ENCODE results near the gene ZCWPW2.

ZCWPW2 gene

GRCh38 chr3:28467414-28467813 is 118.9 kb downstream of the ZCWPW2 start:
- Mint-ChIP-seq H3K9me3 (peaks cover 65% of the 10 kb centered on the region), H3K4me1 (ENCODE audit: low read depth) (no peaks in the 10 kb centered on the region), H3K4me3 (no peak overlapping the region), H3K27me3 (no peaks in the 10 kb centered on the region), H3K36me3 (ENCODE audit: low read depth) (no peaks in the 10 kb centered on the region), H3K27ac (no peak overlapping the region)
- intact Hi-C loops (cut with micrococcal nuclease) = no loop called here

GRCh38 chr3:28476194-28476593 is 127.7 kb downstream of the ZCWPW2 start:
- no peaks in the 10 kb centered on the region for H3K27me3 Mint-ChIP-seq
- H3K9me3 Mint-ChIP-seq = peaks cover 17% of the 10 kb centered on the region
- H3K4me3 Mint-ChIP-seq = no peak overlapping the region
- no peak overlapping the region for H3K27ac Mint-ChIP-seq
- intact Hi-C loops (cut with micrococcal nuclease) = no loop called here
- H3K4me1 Mint-ChIP-seq (ENCODE audit: low read depth) = no peaks in the 10 kb centered on the region
- H3K36me3 Mint-ChIP-seq (ENCODE audit: low read depth) = no peaks in the 10 kb centered on the region

- H3K4me1 Mint-ChIP-seq (ENCODE audit: low read depth) = no peaks in the 10 kb centered on the region
- H3K9me3 Mint-ChIP-seq = peaks cover 12% of the 10 kb centered on the region
- no peak overlapping the region for H3K27ac Mint-ChIP-seq
- intact Hi-C loops (cut with micrococcal nuclease) = no loop called here
- no peak overlapping the region for H3K4me3 Mint-ChIP-seq
- H3K27me3 Mint-ChIP-seq = no peaks in the 10 kb centered on the region
- no peaks in the 10 kb centered on the region for H3K36me3 Mint-ChIP-seq (ENCODE audit: low read depth)
Measured at GRCh38 chr3:28476764-28477163, 128.2 kb downstream of the ZCWPW2 start.

- no peaks in the 10 kb centered on the region for H3K36me3 Mint-ChIP-seq (ENCODE audit: low read depth)
- no peaks in the 10 kb centered on the region for H3K27me3 Mint-ChIP-seq
- no peak overlapping the region for H3K4me3 Mint-ChIP-seq
- H3K9me3 Mint-ChIP-seq = peaks cover 59% of the 10 kb centered on the region
- no peak overlapping the region for H3K27ac Mint-ChIP-seq
- intact Hi-C loops (cut with micrococcal nuclease) = no loop called here
- no peaks in the 10 kb centered on the region for H3K4me1 Mint-ChIP-seq (ENCODE audit: low read depth)
Measured at GRCh38 chr3:28485164-28485563, 136.6 kb downstream of the ZCWPW2 start.

GRCh38 chr3:28495301-28495700 is 146.8 kb downstream of the ZCWPW2 start:
- Mint-ChIP-seq H3K4me1 (ENCODE audit: low read depth) (no peaks in the 10 kb centered on the region), H3K36me3 (ENCODE audit: low read depth) (no peaks in the 10 kb centered on the region), H3K9me3 (no peaks in the 10 kb centered on the region), H3K27ac (no peak overlapping the region), H3K4me3 (no peak overlapping the region), H3K27me3 (no peaks in the 10 kb centered on the region)
- intact Hi-C loops (cut with micrococcal nuclease) = no loop called here

- intact Hi-C loops (cut with micrococcal nuclease) = no loop called here
- H3K4me3 Mint-ChIP-seq = no peak overlapping the region
- H3K36me3 Mint-ChIP-seq (ENCODE audit: low read depth) = no peaks in the 10 kb centered on the region
- H3K27me3 Mint-ChIP-seq = no peaks in the 10 kb centered on the region
- no peak overlapping the region for H3K27ac Mint-ChIP-seq
- H3K4me1 Mint-ChIP-seq (ENCODE audit: low read depth) = no peaks in the 10 kb centered on the region
- H3K9me3 Mint-ChIP-seq = no peaks in the 10 kb centered on the region
Measured at GRCh38 chr3:28502397-28502937, 153.9 kb downstream of the ZCWPW2 start.

GRCh38 chr3:28504976-28505375 is 156.5 kb downstream of the ZCWPW2 start:
- H3K4me1 Mint-ChIP-seq (ENCODE audit: low read depth) = no peaks in the 10 kb centered on the region
- no peak overlapping the region for H3K27ac Mint-ChIP-seq
- peaks cover 7% of the 10 kb centered on the region for H3K9me3 Mint-ChIP-seq
- H3K4me3 Mint-ChIP-seq = no peak overlapping the region
- no peaks in the 10 kb centered on the region for H3K36me3 Mint-ChIP-seq (ENCODE audit: low read depth)
- H3K27me3 Mint-ChIP-seq = no peaks in the 10 kb centered on the region
- intact Hi-C loops (cut with micrococcal nuclease) = no loop called here

- H3K27me3 Mint-ChIP-seq = no peaks in the 10 kb centered on the region
- intact Hi-C loops (cut with micrococcal nuclease) = no loop called here
- H3K36me3 Mint-ChIP-seq (ENCODE audit: low read depth) = no peaks in the 10 kb centered on the region
- H3K27ac Mint-ChIP-seq = no peak overlapping the region
- H3K9me3 Mint-ChIP-seq = no peaks in the 10 kb centered on the region
- H3K4me3 Mint-ChIP-seq = no peak overlapping the region
- H3K4me1 Mint-ChIP-seq (ENCODE audit: low read depth) = no peaks in the 10 kb centered on the region
Measured at GRCh38 chr3:28521663-28522062, 173.1 kb downstream of the ZCWPW2 start.

GRCh38 chr3:28542351-28542750 is 193.8 kb downstream of the ZCWPW2 start:
- Mint-ChIP-seq H3K27ac (no peak overlapping the region), H3K4me3 (no peak overlapping the region), H3K27me3 (no peaks in the 10 kb centered on the region), H3K36me3 (ENCODE audit: low read depth) (no peaks in the 10 kb centered on the region), H3K4me1 (ENCODE audit: low read depth) (no peaks in the 10 kb centered on the region), H3K9me3 (peaks cover 58% of the 10 kb centered on the region)
- intact Hi-C loops (cut with micrococcal nuclease) = no loop called here

GRCh38 chr3:28544236-28544635 is 195.7 kb downstream of the ZCWPW2 start:
- intact Hi-C loops (cut with micrococcal nuclease) = no loop called here
- Mint-ChIP-seq H3K36me3 (ENCODE audit: low read depth) (no peaks in the 10 kb centered on the region), H3K27ac (no peak overlapping the region), H3K4me3 (no peak overlapping the region), H3K9me3 (peaks cover 62% of the 10 kb centered on the region), H3K27me3 (no peaks in the 10 kb centered on the region), H3K4me1 (ENCODE audit: low read depth) (no peaks in the 10 kb centered on the region)

- Mint-ChIP-seq H3K27me3 (no peaks in the 10 kb centered on the region), H3K36me3 (ENCODE audit: low read depth) (no peaks in the 10 kb centered on the region), H3K27ac (no peak overlapping the region), H3K4me3 (no peak overlapping the region), H3K9me3 (peaks cover 60% of the 10 kb centered on the region), H3K4me1 (ENCODE audit: low read depth) (no peaks in the 10 kb centered on the region)
- intact Hi-C loops (cut with micrococcal nuclease) = no loop called here
Measured at GRCh38 chr3:28544831-28545230, 196.3 kb downstream of the ZCWPW2 start.

- H3K36me3 Mint-ChIP-seq (ENCODE audit: low read depth) = no peaks in the 10 kb centered on the region
- H3K27ac Mint-ChIP-seq = no peak overlapping the region
- intact Hi-C loops (cut with micrococcal nuclease) = no loop called here
- H3K9me3 Mint-ChIP-seq = peaks cover 41% of the 10 kb centered on the region
- H3K27me3 Mint-ChIP-seq = no peaks in the 10 kb centered on the region
- H3K4me3 Mint-ChIP-seq = no peak overlapping the region
- no peaks in the 10 kb centered on the region for H3K4me1 Mint-ChIP-seq (ENCODE audit: low read depth)
Measured at GRCh38 chr3:28547677-28548076, 199.2 kb downstream of the ZCWPW2 start.

GRCh38 chr3:28553175-28553574 is 204.7 kb downstream of the ZCWPW2 start:
- Mint-ChIP-seq H3K27me3 (no peaks in the 10 kb centered on the region), H3K4me1 (ENCODE audit: low read depth) (no peaks in the 10 kb centered on the region), H3K4me3 (no peak overlapping the region), H3K27ac (no peak overlapping the region), H3K36me3 (ENCODE audit: low read depth) (no peaks in the 10 kb centered on the region), H3K9me3 (peaks cover 13% of the 10 kb centered on the region)
- intact Hi-C loops (cut with micrococcal nuclease) = no loop called here

GRCh38 chr3:28556195-28556594 is 207.7 kb downstream of the ZCWPW2 start:
- intact Hi-C loops (cut with micrococcal nuclease) = no loop called here

GRCh38 chr3:28564211-28564610 is 215.7 kb downstream of the ZCWPW2 start:
- peaks cover 17% of the 10 kb centered on the region for H3K9me3 Mint-ChIP-seq
- no peaks in the 10 kb centered on the region for H3K4me1 Mint-ChIP-seq (ENCODE audit: low read depth)
- no peaks in the 10 kb centered on the region for H3K27me3 Mint-ChIP-seq
- intact Hi-C loops (cut with micrococcal nuclease) = no loop called here
- no peak overlapping the region for H3K4me3 Mint-ChIP-seq
- no peaks in the 10 kb centered on the region for H3K36me3 Mint-ChIP-seq (ENCODE audit: low read depth)
- H3K27ac Mint-ChIP-seq = no peak overlapping the region

More at GRCh38 chr3:28556195-28556594, 207.7 kb downstream of the ZCWPW2 start:
- H3K27me3 Mint-ChIP-seq = no peaks in the 10 kb centered on the region
- no peak overlapping the region for H3K27ac Mint-ChIP-seq
- no peaks in the 10 kb centered on the region for H3K36me3 Mint-ChIP-seq (ENCODE audit: low read depth)
- peaks cover 5% of the 10 kb centered on the region for H3K9me3 Mint-ChIP-seq
- H3K4me3 Mint-ChIP-seq = no peak overlapping the region
- no peaks in the 10 kb centered on the region for H3K4me1 Mint-ChIP-seq (ENCODE audit: low read depth)

All from dendritic cell treated with granulocyte-macrophage colony-stimulating factor and Interleukin-4, amounts not matched to agents 40 ng/mL and 50 ng/mL, for 4 days (primary cell).